ENCODE measurements around the gene UMOD. TPM values are rescaled to one million over a fixed set of nuclear protein-coding genes. Genes with fewer than 3 reads are reported as not detected.

The UMOD gene
- not detected in 2 replicates for total RNA-seq

DNA sequence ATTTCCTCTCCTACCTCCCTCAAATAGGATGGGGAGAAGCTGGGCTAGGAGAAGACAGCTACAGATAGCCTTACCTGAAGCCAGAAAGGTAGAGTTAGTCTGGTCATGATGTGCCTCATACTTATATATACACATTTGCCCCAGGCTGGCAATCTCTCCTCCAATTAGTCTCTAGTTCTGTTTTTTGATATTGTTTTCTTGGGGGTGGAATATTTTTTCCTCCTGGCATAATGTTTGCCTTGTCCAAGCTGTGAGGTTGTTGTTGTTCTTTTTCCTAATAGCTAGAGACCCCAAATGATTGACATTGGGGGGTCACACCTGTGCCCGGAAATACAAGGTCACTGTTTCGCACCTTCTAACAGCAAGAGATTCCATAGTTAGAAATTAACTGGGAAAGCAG lies at the start of gene UMOD:
Gene UMOD (minus strand): TSS at position 101 of the 400 bp plus-strand sequence. CDS start 1,978 bp downstream, outside the sequence.
- intact Hi-C loops (cut with micrococcal nuclease), result no loop called here

DNA sequence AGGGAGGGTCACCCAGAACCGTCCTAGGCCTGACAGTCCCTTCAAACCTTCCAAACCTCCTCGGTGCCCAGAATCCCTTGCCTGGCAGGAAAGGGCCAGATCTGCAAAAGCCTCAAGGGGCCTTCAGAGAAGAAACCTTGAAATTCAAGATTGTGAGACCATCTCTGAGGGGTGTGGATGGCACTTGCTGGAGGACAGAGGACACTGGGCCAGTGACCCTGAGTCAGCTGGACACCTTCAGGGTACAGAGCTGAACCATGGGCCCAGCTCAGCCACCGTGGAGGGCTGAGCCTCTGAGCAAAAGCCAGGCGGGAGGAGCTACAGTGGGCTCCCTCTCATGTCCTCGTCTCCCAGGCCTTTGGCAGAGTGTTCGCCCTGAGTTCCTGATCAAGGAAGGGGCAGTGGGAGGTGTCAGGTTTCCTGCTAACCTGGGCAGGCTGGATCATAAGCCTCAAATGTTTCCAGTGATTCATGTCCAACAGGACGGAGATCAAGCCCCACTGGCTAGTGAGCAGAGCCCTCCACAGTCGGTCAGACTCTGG lies 49.0 kb upstream of the UMOD start:
- intact Hi-C loops (cut with micrococcal nuclease), result no loop called here

DNA sequence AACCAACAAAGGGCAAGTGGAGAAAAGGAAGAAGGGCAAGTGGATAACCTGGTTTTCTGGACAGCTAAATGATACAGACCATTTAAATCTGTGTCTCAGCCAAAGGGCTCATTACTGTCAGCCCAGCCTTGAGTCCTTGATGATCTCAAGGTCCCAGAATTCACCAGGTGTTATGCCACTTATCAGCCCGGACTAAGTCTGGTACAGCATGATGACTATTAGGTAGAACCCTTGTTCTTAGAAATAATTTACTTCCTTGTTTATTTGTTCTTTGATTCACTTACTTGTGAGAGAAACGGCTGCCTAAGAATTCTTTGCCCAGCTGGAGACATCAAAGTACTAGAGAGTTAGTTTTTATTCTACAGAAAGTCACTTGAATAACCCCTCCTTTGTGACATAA lies 48.6 kb upstream of the UMOD start:
- intact Hi-C loops (cut with micrococcal nuclease), result no loop called here

DNA sequence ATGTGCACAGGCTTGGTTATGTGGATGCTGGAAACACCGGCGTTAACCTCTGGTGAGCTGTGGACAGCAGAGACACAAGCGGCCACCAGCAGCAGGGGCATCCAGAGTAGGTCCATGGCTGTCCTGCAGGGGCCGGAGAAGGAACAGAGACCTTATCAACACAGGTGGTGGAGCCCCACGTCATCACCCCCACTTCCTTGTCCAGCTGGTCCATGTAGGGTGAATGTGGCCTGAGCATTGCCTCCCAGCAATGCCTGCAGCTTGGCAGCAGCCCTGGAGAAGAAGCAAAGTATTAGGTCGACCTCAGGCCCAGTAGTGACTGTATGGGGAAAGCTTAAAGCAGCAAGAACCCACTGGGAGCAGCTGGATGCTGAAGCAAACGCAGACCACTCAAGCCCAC lies 46.7 kb upstream of the UMOD start:
- intact Hi-C loops (cut with micrococcal nuclease), result no loop called here

DNA sequence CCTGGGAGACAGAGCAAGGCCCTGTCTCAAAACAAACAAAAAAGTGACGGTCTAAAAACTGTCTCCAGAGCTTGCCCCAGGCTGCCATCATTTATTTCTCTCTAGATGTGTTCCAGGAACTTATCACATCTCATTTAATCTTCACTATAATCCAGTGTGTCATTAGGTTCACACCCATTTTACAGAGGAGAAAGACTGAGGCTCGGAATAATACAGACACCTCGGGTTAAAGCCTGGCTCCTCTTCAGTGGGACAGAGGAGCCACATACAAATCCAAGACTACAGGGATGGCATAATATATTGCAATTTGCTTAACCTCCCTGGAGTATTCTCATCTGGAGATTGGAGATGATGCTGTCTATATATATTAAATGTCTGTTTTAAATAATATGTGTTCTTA lies 46.1 kb upstream of the UMOD start:
- intact Hi-C loops (cut with micrococcal nuclease), result no loop called here

DNA sequence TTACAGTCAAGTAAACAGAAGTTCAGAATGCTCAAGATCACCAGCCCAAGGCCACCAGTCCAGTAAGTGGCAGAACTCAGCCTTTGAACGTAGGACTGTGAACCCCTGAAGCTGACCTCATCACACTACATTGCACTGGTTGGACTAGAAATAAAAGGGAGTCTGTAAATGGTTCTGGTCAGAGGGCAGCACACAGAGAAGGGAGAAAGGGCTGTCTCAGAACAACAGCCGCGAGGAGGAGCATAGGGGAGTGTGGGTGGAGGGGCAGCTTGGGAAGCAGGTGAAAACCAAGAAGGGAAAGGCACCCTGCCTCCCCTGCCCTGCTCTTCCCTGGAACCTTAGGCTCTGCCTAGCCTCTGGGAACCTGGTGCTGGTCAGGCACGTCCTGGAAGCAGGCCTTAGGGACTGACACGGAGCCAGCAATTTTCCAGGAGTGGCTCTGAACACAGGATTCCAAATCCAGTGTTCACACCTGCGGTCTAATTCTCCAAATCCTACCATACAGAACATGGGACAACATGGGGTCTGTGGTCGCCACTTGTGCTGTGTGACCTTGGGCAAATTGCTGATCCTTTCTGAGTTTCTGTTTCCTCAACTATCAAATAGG lies 45.1 kb upstream of the UMOD start:
- intact Hi-C loops (cut with micrococcal nuclease), result no loop called here

DNA sequence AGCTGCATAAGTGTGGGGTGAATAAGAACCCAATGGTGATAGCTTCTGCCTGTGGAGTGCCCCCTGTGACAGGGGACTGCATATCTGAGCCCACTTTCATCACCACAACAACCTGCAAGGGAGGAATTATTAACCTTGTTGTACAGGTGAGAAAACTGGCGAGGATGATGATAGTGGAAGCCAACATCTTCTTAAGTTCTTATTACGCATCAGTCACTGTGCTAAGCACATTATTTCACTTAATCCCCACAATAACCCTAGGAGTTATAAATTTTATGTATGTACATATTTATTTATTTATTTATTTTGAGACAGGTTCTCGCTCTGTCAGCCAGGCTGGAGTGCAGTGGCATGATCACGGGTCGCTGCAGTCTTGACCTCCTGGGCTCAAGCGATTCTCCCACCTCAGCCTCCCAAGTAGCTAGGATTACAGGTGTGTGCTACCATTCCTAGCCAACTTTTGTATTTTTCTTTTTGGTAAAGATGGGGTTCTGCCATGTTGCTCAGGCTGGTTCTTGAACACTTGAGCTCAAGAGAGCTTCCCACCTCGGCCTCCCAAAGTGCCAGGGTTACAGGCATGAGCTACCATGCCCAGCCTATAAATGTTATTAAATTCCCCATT lies 44.4 kb upstream of the UMOD start:
- intact Hi-C loops (cut with micrococcal nuclease), result no loop called here

DNA sequence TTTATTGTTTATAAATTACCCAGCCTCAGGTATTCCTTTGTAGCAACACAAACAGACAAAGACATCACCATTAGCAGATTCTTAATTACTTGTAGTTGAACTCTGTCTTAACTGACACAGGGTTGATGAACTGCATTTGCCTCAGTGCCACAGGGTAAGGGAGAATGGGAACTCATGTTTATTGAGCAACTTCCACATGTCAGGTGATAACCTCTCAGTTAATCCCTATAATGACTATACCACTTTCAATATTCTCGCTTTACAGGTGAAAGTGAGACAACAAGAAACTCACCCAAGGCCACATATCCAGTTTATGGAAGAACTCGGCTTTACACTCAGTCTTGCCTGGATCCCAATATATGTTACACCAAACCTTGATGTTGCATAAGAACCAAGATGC lies 43.4 kb upstream of the UMOD start:
- intact Hi-C loops (cut with micrococcal nuclease), result no loop called here

DNA sequence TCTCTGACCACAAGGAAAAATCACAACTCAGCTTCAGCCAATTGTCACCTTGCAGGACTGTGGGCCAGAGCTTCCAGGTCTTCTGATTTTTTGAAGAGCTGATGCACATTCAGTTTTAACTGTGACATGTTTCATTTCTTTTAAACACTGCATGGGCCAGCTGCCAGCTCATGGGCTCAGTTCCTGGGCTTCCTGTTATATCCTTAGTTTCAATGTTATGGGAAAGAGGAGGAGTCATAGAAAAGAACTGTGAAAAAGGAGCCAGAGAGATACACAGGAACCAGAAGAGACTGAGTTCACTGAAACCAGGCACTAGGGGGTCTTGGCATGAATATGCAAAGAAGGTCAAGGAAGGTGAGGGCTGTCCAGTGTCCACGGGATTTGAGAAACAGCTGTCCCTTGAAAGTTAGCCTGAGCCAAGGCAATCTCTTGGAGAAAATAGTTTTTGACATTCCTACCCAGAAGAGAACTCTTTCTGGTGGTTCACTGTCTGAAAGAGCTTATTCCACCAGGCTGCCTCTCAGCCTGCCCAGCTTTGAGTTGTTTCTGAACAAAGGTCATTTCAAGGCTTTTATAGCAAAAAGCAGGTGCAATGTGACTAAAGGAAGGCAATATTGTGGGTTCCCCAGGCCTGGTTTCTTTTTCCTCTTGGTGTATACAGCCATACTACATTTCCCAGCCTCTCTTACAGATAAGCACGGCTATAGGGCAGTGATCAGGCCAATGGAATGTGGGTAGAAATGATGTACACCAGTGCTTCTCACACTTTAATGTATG lies 41.5 kb upstream of the UMOD start:
- intact Hi-C loops (cut with micrococcal nuclease), result no loop called here

DNA sequence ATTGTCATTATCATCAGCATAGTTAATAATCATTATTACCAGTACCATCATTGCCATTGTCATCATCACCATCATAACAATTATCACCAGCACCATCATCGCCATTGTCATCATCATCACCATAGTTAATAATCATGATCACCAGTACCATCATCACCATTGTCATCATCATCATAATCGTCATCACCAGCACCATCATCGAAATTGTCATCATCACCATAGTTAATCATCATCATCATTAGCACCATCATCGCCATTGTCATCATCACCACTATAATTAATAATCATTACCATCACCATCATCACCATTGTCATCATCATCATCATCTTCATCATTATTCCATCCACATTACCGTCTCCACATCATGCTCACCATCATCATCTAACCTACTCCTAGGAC lies 38.5 kb upstream of the UMOD start:
- intact Hi-C loops (cut with micrococcal nuclease), result no loop called here

DNA sequence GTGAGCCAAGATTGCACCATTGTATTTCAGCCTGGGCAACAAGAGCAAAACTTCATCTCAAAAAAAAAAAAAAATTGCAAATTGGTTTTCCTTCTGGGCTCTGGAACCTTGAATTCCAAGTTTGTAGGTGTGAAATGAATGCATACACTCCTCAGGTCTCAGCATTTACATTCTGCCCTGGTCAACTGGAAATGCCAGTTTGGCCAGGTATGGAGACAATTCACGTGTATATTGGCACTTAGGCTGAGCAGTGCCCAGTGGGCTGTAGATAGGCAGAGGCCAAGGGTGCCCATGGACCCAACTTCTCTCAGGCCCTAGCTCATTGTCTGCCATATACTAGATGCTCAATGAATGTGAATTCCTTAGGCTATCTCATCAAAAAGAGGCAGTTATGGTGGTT lies 36.3 kb upstream of the UMOD start:
- intact Hi-C loops (cut with micrococcal nuclease), result no loop called here

DNA sequence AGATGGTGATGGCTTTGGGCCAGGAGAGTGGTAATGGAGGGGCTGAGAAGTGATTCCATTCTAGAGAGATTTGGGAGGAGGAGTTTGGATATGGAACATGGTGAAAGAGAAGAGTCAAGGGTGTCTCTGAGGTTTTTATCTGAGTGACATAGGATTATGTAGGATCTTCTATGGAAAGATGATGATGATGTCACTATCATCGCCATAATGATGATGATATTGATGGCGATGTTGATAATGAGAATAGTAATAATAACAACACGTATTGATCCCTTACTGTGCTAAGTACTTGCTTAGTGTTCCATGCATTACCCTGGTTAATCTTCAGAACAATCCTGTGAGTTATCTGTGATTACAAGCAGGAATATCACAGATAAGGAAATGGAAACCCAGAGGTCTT lies 35.5 kb upstream of the UMOD start:
- intact Hi-C loops (cut with micrococcal nuclease), result no loop called here

DNA sequence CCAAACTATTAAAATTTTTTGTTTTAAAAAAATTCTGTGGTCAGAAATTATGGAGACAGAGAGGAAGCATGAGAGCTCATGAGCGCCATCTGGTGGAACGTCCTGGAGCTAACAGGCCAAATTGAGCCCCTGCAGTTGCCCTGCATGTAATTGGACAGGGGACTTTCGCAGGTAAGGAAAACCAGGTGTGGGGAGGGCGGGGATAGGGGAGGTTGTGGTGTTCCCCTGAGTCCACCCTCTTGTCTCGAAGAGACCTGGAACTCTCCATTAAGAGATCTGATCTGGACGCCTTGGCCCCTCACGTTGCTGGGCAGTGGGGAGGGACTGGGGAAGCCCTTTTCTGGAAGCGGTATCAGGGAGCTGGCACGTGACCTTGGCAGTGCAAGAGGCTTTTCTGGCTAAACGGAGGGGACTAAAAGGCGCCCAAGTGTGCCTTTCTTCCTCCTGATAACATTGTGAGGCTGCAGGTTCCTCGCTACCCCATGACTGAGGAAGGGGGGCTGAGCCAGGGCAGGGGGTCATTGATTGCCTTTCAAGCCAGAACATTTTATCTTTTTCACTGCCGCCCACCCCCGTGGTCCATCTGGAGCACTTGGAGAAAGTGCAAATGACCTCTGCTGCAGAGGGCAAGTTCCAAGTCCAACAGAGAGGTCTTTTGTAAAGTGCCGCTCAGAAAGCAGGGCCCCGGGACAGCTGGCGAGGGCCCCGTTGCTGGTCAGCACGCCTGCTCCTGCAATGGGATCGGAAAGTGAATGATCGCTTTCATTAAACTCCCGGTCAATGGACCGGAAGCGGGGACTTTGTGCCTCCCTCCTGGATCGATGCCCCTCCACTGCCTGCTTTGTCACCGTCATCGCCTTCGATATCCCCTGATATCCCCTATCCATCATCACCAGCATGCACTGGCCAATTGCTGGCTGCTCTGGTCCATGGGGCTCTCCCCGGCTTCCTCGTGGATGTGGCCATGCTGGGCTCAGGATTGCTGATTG lies 33.6 kb upstream of the UMOD start:
- intact Hi-C loops (cut with micrococcal nuclease), result no loop called here

DNA sequence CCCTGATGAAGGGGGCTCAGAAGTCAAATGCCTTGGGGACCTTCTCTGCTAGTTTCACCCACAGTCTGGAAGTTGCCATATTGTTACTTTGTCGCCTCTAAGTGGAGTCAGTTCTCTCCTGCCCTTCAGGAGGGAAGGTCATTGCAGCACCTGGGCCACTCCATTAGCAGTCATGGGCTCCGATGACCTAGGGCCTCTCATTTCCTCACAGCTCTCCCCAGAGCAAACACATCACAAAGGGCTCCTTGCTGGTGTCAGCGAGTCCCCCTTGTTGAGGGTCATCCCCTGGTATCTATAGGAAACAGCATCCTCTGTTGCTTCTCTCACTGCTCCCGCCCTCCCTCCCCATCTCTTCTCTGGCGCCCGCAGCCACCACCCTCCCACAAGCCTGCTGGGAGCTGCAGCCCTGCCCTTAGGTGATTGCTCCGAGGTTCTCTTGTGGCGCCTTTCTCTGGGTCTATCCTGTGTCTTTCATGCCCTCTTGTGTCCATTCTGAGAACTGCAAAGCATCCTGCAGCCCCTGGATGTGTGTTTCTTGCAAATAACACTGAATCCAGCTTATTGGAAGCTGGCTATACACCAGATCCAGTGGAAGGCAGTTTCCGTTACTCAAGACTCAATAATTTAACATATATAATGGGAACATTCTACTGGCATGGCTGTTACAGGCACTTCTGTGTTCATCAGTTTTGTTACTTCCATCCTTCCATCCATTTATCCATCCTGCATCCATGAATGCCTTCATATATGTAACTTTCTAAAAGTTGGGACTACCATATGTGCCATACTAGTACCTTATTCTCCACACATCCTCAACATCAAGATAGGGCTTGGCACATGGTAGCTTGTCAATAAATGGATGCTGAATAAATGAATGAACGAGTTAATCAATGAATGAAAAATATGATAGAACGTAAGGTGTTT lies 30.9 kb upstream of the UMOD start:
- intact Hi-C loops (cut with micrococcal nuclease), result no loop called here

DNA sequence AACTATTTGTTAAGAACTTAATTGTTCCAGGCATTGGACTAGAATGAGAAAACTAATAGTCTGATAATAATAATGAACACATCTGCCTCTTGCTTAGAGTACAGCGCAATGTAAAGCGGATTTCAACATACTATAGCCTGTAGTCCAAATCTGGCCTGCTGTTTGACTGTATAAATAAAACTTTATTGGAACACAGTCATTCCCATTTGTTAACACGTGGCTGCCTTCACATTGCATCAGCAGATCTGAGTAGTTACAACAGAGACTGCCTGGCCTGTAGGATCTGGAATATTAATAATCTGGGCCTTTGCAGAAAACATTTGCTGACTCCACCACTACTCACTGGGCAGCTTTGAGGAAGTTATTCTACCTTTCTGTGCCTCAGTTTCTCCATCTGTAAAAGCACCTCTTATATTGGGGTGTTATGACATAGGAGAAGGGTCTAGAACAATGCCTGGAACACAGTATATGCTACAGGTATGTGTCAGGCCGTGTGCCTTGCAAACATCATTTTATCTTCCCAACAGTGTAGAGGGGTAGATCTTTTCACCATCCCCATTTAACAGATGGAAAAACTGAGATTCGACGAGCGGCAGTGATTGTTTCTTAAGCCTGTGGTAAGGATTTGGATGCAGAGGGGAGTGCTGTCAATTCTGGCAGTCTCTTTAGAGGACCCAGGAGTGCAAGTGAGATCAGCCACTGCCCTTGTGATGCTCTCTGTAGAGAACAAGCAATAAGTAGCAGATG lies 29.9 kb upstream of the UMOD start:
- intact Hi-C loops (cut with micrococcal nuclease), result no loop called here

DNA sequence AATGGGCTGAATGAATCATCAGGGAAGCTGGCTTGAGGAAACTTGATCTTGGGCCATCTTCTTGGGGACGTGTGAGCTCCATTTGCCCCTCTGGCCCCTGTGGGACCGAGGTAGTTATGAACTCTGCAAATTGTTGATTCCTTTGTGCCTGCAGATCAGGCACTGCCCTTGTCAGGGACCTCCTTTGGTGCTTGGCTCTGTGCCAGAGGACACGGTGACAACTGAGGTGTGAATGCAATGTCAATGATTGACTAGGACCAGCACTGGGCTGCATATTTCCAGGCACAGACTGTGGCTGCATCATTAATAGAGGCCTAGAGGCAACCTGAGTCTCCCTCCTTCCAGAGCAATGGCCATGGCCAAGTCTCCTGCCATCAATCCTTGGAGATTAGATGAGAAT lies 28.3 kb upstream of the UMOD start:
- intact Hi-C loops (cut with micrococcal nuclease), result no loop called here

DNA sequence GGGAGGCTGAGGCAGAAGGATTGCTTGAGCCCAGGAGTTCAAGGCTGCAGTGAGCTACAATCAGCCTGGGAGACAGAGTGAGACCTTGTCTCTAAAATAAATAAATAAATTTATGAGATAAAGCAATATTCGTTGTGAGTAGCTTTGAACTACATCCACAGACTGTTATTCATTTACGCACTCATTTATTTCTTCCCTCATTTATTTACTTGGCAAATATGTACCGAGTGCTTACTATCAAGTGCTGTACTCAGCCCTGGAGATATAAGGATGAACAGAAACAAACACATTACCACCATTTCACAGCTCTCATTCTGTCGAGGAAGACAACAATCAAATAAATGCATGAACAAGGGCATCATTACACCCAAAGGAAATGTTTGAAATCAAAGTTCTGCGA lies 24.7 kb upstream of the UMOD start:
- intact Hi-C loops (cut with micrococcal nuclease), result no loop called here

DNA sequence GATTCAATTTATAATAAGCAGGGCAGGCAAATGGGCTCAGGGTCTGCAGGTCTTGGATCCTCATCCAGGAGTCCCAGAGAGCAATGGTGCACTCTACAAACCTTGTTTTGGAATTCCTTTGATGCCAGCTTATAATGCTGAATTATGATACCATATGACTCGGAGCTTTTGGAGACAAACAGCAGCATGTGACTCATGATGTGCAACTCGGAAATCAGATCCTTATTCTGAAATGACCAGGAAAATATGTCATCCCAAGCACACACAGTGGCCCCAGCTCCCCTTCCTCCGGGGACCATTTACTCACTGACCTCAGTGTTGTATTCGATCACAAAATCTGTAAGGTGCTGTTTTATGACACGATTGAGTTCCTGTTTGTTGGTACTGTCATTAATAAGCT lies 20.2 kb upstream of the UMOD start:
- intact Hi-C loops (cut with micrococcal nuclease), result no loop called here

DNA sequence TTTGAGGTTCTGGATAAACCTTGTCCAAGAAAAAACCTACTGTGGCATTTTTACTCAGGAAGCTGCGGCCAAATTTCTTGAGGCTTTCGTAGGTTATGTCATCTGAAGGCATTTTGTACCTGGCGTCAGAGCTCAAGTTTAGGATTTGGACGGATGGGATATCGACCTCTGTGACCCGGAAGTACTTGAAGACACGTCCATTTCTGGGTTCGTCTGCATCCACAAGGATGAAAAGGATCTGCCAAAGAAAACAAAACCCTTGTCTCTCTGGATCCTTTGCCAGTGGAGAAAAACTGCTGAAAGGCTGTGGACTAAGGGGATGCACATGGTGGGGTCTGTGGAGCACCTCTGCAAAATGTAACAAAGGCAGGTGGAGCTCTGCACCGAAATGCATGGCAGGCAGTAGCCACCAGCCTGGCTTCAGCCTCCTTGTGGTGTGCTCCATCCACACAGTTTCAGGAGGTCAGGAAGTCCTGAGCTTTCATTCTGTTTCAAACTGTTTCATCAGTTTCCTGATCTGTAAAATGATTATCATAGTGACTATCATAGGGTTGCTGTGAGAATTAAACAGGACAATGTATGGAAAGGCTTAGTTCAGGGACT lies 17.0 kb upstream of the UMOD start:
- intact Hi-C loops (cut with micrococcal nuclease), result no loop called here
